GM12878 (cell line): ENCODE measurements around the gene MTTP. TPM values are rescaled to one million over a fixed set of nuclear protein-coding genes. Genes with fewer than 3 reads are reported as not detected.

Source experiments
- ATF2 ChIP-seq: IDR thresholded peaks from 2 replicates; pipeline ENCODE4 v1.6.1; 2012; ENCODE audit warnings: low read length, inconsistent platforms
- ATF3 ChIP-seq: IDR thresholded peaks from 2 replicates; pipeline ENCODE4 v1.6.1; 2011; ENCODE audit warnings: low read depth, mild to moderate bottlenecking, low read length, moderate library complexity, borderline replicate concordance; ENCODE audit errors: extremely low read depth
- BRCA1 ChIP-seq: IDR thresholded peaks from 2 replicates; pipeline ENCODE4 v1.6.1; 2011; ENCODE audit warnings: low read depth, low read length, improper control_type of control experiment
- CBX5 ChIP-seq: sonication (generic); IDR thresholded peaks from 2 replicates; pipeline ENCODE4 v1.6.1; 2016; ENCODE audit warnings: low read depth, moderate library complexity, mild to moderate bottlenecking, inconsistent platforms
- EP300 ChIP-seq, 2 experiments: fragments of 150-350 bp in 1 of 2; IDR thresholded peaks; 2 replicates each; pipeline ENCODE4 v1.6.1; 2011 to 2012; ENCODE audit warnings: low read depth in 2 of 2, low read length in 2 of 2, borderline replicate concordance in 1 of 2, improper control_type of control experiment in 1 of 2, inconsistent platforms in 1 of 2; ENCODE audit not compliant: control insufficient read depth in 1 of 2
- FOS ChIP-seq: IDR thresholded peaks from 3 replicates; pipeline ENCODE4 v1.6.1; 2011; ENCODE audit warnings: borderline replicate concordance; ENCODE audit not compliant: insufficient read length; ENCODE audit errors: extremely low read depth
- NKRF ChIP-seq: fragments of 450-650 bp; conservative IDR thresholded peaks from 2 replicates; pipeline ENCODE4 v1.6.1; 2017; ENCODE audit warnings: mild to moderate bottlenecking, moderate library complexity
- NRF1 ChIP-seq: conservative IDR thresholded peaks from 2 replicates; pipeline ENCODE4 v1.6.1; 2011; ENCODE audit warnings: mild to moderate bottlenecking, low read depth, low read length, improper control_type of control experiment
- POU2F2 ChIP-seq: IDR thresholded peaks from 3 replicates; pipeline ENCODE4 v1.6.1; 2011; ENCODE audit warnings: low read depth, mild to moderate bottlenecking, low read length, borderline replicate concordance
- RAD21 ChIP-seq: IDR thresholded peaks from 2 replicates; pipeline ENCODE4 v1.6.1; 2011; ENCODE audit warnings: mild to moderate bottlenecking, low read depth, low read length, moderate library complexity; ENCODE audit not compliant: insufficient read depth
- RELA ChIP-seq: fragments of 450-650 bp; IDR thresholded peaks from 2 replicates; pipeline ENCODE4 v1.8.0; 2014; ENCODE audit warnings: borderline replicate concordance; ENCODE audit not compliant: partially characterized antibody
- SREBF2 ChIP-seq: IDR thresholded peaks from 2 replicates; pipeline ENCODE4 v1.6.1; 2012; ENCODE audit warnings: mild to moderate bottlenecking, low read length
- TAF1 ChIP-seq: IDR thresholded peaks from 2 replicates; pipeline ENCODE4 v1.6.1; 2011; ENCODE audit warnings: mild to moderate bottlenecking, low read depth, low read length, borderline replicate concordance
- TCF7 ChIP-seq: IDR thresholded peaks from 2 replicates; pipeline ENCODE4 v1.6.1; 2014; ENCODE audit warnings: antibody characterized with exemption, borderline replicate concordance
- USF1 ChIP-seq: IDR thresholded peaks from 2 replicates; pipeline ENCODE4 v1.6.1; 2011; ENCODE audit warnings: borderline replicate concordance, low read depth, mild to moderate bottlenecking, moderate library complexity, mixed read lengths, low read length; ENCODE audit not compliant: insufficient read depth; ENCODE audit errors: extremely low read length
- ZNF274 ChIP-seq: IDR thresholded peaks from one replicate; pipeline ENCODE4 v1.8.0; 2011; ENCODE audit not compliant: insufficient read length, insufficient read depth
- ZNF384 ChIP-seq: IDR thresholded peaks from 2 replicates; pipeline ENCODE4 v1.6.1; 2012; ENCODE audit warnings: low read depth, mild to moderate bottlenecking, low read length, improper control_type of control experiment, borderline replicate concordance
- polyA plus RNA-seq, 11 experiments: library from polyadenylated mRNA; depleted of rRNA in 4 of 11; unstranded in 6 of 11; stranded (reverse) in 5 of 11; fragments of >200 nt; fragmentation: Nextera tagmentation in 4 of 11; fragmentation: Illumina TruSeq in 1 of 11; extraction: Ambion mirVana in 4 of 11; extraction: Trizol in 1 of 11; gene quantifications; 1 replicate in 1 of 11; 2 replicates in 10 of 11; pipeline versions ENCODE4 v1.2.1 to v1.2.3, GENCODE V29; 2011 to 2016; ENCODE audit warnings: inconsistent platforms in 2 of 11, missing spikeins in 2 of 11, low read depth in 1 of 11
- total RNA-seq, 4 experiments: library from RNA; depleted of rRNA in 3 of 4; stranded (reverse); fragments of >200 nt in 3 of 4; fragmentation: Illumina TruSeq in 1 of 4; extraction: Trizol in 1 of 4; gene quantifications; 2 replicates each; pipeline versions ENCODE4 v1.2.1 to v1.2.3, GENCODE V29; 2013 to 2021

MTTP gene
- total and polyA plus RNA-seq, 10 of the 15 experiments (the other 5 are each of a cell fraction or from before 2014, with no cell fraction given): 0.08 to 2.2 (median 0.21) TPM; not detected in 1

GRCh38 chr4:99563310-99564186, 11.1 kb upstream of the MTTP start, which contains the start of gene TRMT10A (continued):
- TF ChIP-seq NKRF (peak; percentile 87), FOS (no peak), BRCA1 (no peak), ATF3 (peak; percentile 26; the same call in 1 of the 2 replicates), ZNF384 (no peak), EP300 (IDR thresholded peaks at IDR 0.05; ENCODE audit: borderline replicate concordance in 1 of 2, control insufficient read depth in 1 of 2, low read depth in 2 of 2, low read length in 2 of 2) (no peak), SREBF2 (no peak), ZNF274 (no peak), RAD21 (no peak), USF1 (no peak), ATF2 (peak; percentile 31; the same call in 1 of the 2 replicates), NRF1 (no peak), RELA (peak; percentile 18), TAF1 (peak; percentile 63; the same call in 1 of the 2 replicates), TCF7 (no peak), POU2F2 (peak; percentile 82; the same call in 1 of the 3 replicates), CBX5 (peak; percentile 80; the same call in 1 of the 2 replicates)
